Peyer's patch (tissue), 4 donors: Measurements from ENCODE around the gene CHST6. TPM values are rescaled to one million over a fixed set of nuclear protein-coding genes. Genes with fewer than 3 reads are reported as not detected.

Experiments
- DNase-seq, 3 donors: peaks; one replicate each; pipeline ENCODE4 v3.0.0-alpha.2; 2017 to 2019
- H3K27ac ChIP-seq, 4 donors: fragments of 200-600 bp; sonication (generic); one replicate each; pipeline ENCODE4 v1.5.1; 2016 to 2019
- H3K27me3 ChIP-seq, 2 donors: fragments of 200-600 bp; sonication (generic); one replicate each; pipeline ENCODE4 v1.5.1; 2019
- H3K36me3 ChIP-seq, 3 donors: fragments of 200-600 bp; sonication (generic); one replicate each; pipeline ENCODE4 v1.5.1; 2016 to 2019
- H3K4me1 ChIP-seq, 4 donors: fragments of 200-600 bp; sonication (generic); one replicate each; pipeline ENCODE4 v1.5.1; 2016 to 2019
- H3K4me3 ChIP-seq, 4 donors: fragments of 200-600 bp; sonication (generic); 1 replicate in 3 of 4; 2 replicates in 1 of 4; pipeline ENCODE4 v1.5.1; 2016 to 2019; ENCODE audit warnings: mild to moderate bottlenecking in 1 of 4
- H3K9me3 ChIP-seq, 4 donors: fragments of 200-600 bp; sonication (generic); one replicate each; pipeline ENCODE4 v1.5.1; 2016 to 2019; ENCODE audit warnings: mild to moderate bottlenecking in 1 of 4
- POLR2A ChIP-seq, 2 donors: fragments of 450-650 bp; IDR thresholded peaks; one replicate each; pipeline ENCODE4 v1.5.1; 2017; ENCODE audit warnings: antibody characterized with exemption in 2 of 2, mild to moderate bottlenecking in 2 of 2, moderate library complexity in 2 of 2
- total RNA-seq, 4 donors: library from RNA; depleted of rRNA; stranded (reverse); fragments of >200 nt; gene quantifications; one replicate each; pipeline ENCODE4 v1.1.0, GENCODE V29; 2016
- TF ChIP-seq, protein P1 (sequence below), 6 experiments: fragments of 450-650 bp in 4 of 6; fragments of 200-600 bp in 2 of 6; sonication (generic) in 1 of 6; IDR thresholded peaks; one replicate each; pipeline ENCODE4 v1.5.1; 2017 to 2019; ENCODE audit warnings: antibody characterized with exemption in 6 of 6, mild to moderate bottlenecking in 3 of 6, moderate library complexity in 1 of 6

CHST6 gene
- total RNA-seq, 4 donors from 2014 or later, result 12.8 to 50.2 (median 22.3) TPM; not detected in 1

DNA sequence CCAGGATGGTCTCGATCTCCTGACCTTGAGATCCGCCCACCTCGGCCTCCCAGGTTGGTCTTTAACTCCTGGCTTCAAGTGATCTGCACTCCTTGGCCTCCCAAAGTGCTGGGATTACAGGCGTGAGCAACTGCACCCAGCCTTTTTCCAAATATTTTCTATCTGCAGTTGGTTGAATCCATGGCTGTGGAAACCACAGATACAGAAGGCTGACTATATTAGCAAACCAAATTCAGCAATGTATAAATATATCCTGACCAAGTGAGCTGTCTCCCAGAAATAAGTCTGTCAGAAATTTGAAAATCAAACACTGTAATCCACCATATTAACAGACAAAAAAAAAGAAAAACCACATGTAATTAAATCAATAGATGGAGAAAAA, 71.5 kb downstream of the CHST6 start:
- Histone ChIP-seq H3K27ac (no peak overlapping the region), H3K9me3 (no peaks in the 10 kb centered on the region), H3K4me3 (no peak overlapping the region), H3K27me3 (no peaks in the 10 kb centered on the region), H3K4me1 (peaks cover 0 to 12% (median 0%) of the 10 kb centered on the region in 4 donors), H3K36me3 (no peaks in the 10 kb centered on the region)
- TF ChIP-seq, protein P1, sequence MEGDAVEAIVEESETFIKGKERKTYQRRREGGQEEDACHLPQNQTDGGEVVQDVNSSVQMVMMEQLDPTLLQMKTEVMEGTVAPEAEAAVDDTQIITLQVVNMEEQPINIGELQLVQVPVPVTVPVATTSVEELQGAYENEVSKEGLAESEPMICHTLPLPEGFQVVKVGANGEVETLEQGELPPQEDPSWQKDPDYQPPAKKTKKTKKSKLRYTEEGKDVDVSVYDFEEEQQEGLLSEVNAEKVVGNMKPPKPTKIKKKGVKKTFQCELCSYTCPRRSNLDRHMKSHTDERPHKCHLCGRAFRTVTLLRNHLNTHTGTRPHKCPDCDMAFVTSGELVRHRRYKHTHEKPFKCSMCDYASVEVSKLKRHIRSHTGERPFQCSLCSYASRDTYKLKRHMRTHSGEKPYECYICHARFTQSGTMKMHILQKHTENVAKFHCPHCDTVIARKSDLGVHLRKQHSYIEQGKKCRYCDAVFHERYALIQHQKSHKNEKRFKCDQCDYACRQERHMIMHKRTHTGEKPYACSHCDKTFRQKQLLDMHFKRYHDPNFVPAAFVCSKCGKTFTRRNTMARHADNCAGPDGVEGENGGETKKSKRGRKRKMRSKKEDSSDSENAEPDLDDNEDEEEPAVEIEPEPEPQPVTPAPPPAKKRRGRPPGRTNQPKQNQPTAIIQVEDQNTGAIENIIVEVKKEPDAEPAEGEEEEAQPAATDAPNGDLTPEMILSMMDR (IDR thresholded peaks at IDR 0.05), result no peak
- no peak for TF ChIP-seq POLR2A (IDR thresholded peaks at IDR 0.05)
- DNase-seq, result no peak

Other genes starting within 250 kb of the CHST6 start
- gene BCAR1, start 243.8 kb downstream of the CHST6 start, total RNA-seq, result 100 to 1,000 TPM in 3 of 4 donors, 10 to 100 TPM in 1; 77.6 to 251 (median 206) TPM
- gene CFDP1, start 61.9 kb downstream of the CHST6 start, total RNA-seq, result 100 to 1,000 TPM; 125 to 205 (median 156) TPM
- gene TMEM170A, start 30.8 kb downstream of the CHST6 start, total RNA-seq, result 10 to 100 TPM; 37.1 to 95.1 (median 62.8) TPM
- 100 to 1,000 TPM in 1 of 4 donors, 10 to 100 TPM in 2, 1 to 10 TPM in 1; 5.8 to 160 (median 75.8) TPM for gene CHST5, start 40.7 kb upstream of the CHST6 start, total RNA-seq
- 10 to 100 TPM in 1 of 4 donors, 1 to 10 TPM in 3; 3.3 to 17.9 (median 4.0) TPM for gene TMEM231, start 60.8 kb upstream of the CHST6 start, total RNA-seq
- gene GABARAPL2, start 70.9 kb upstream of the CHST6 start, total RNA-seq, result 10 to 100 TPM; 52.0 to 80.9 (median 61.9) TPM
- gene ADAT1, start 127.8 kb upstream of the CHST6 start, total RNA-seq, result 10 to 100 TPM; 39.2 to 74.1 (median 66.6) TPM
- 10 to 100 TPM; 71.3 to 87.5 (median 82.7) TPM for gene KARS1, start 152.2 kb upstream of the CHST6 start, total RNA-seq
- gene TERF2IP, start 152.3 kb upstream of the CHST6 start, total RNA-seq, result 10 to 100 TPM; 28.9 to 31.0 (median 30.8) TPM
- not detected for gene CPHXL2, start 181.6 kb upstream of the CHST6 start, total RNA-seq
- gene DUXB, start 206.0 kb upstream of the CHST6 start, total RNA-seq, result not detected
- not detected for gene CPHXL, start 231.0 kb upstream of the CHST6 start, total RNA-seq